ENCODE data around the gene PDZRN3.

DNA sequence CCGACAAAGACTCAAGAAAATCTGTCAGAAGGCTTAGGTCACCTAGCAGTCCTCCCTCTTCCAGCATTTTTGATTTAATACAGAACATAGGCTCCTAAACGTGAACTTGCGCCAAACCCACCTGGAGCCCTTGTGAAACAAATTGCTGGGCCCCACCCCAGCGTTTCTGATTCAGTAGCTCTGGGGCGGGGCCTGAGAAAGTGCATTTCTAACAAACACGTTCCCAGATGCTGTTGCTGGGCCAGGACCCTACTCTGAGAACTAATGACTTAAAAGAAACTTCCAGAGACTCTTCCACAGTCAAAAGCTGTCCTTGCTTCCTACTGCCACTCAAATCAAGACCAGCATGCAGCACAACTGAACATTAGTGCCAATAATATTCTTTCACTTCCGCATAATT, 198.1 kb downstream of the PDZRN3 start:
- TF ChIP-seq EZH2 (IDR thresholded peaks at IDR 0.05; ENCODE audit: low read depth, unreplicated experiment) (no peak), CTCF (conservative IDR thresholded peaks at IDR 0.05; ENCODE audit: low read depth in 2 of 2) (no peak), POLR2AphosphoS5 (IDR thresholded peaks at IDR 0.05; ENCODE audit: low read depth) (no peak), REST (IDR thresholded peaks at IDR 0.05; ENCODE audit: unreplicated experiment) (no peak), ZNF331 (CRISPR knock-in tag; IDR thresholded peaks at IDR 0.05; ENCODE audit: low read depth) (no peak), STAT1 (IDR thresholded peaks at IDR 0.05; ENCODE audit: unreplicated experiment) (no peak)
